ENCODE results near the gene NCAM1. TPM values are rescaled to one million over a fixed set of nuclear protein-coding genes. Genes with fewer than 3 reads are reported as not detected.
"Not testable (repeated sequence)": the region's sequence is repeated elsewhere in the genome, so short reads cannot be mapped to it uniquely, and the experiment has no call there.

The NCAM1 gene
- total RNA-seq, 1 donor from 2014 or later, result 0.90 TPM

GRCh38 chr11:113021111-113021510 lies 59.9 kb downstream of the NCAM1 start:
- DNase-seq (ENCODE audit: low read depth in 2 of 2), result no peak

- no peak for DNase-seq (ENCODE audit: low read depth in 2 of 2)
Observed at GRCh38 chr11:113022262-113022661, 61.0 kb downstream of the NCAM1 start.

- DNase-seq (ENCODE audit: low read depth in 2 of 2), result no peak
Observed at GRCh38 chr11:113023228-113023627, 62.0 kb downstream of the NCAM1 start.

- no peak for DNase-seq (ENCODE audit: low read depth in 2 of 2)
Observed at GRCh38 chr11:113023986-113024385, 62.8 kb downstream of the NCAM1 start.

GRCh38 chr11:113026778-113027177 lies 65.6 kb downstream of the NCAM1 start:
- DNase-seq (ENCODE audit: low read depth in 2 of 2), result no peak

GRCh38 chr11:113034576-113034975 lies 73.4 kb downstream of the NCAM1 start:
- DNase-seq (ENCODE audit: low read depth in 2 of 2), result no peak

GRCh38 chr11:113035708-113036107 lies 74.5 kb downstream of the NCAM1 start:
- DNase-seq (ENCODE audit: low read depth in 2 of 2), result no peak

- DNase-seq (ENCODE audit: low read depth in 2 of 2), result no peak
Observed at GRCh38 chr11:113043698-113044097, 82.5 kb downstream of the NCAM1 start.

GRCh38 chr11:113045146-113045545 lies 83.9 kb downstream of the NCAM1 start:
- no peak for DNase-seq (ENCODE audit: low read depth in 2 of 2)

- no peak for DNase-seq (ENCODE audit: low read depth in 2 of 2)
Observed at GRCh38 chr11:113046866-113047265, 85.6 kb downstream of the NCAM1 start.

- no peak for DNase-seq (ENCODE audit: low read depth in 2 of 2)
Observed at GRCh38 chr11:113048820-113049768, 87.9 kb downstream of the NCAM1 start.

- DNase-seq (ENCODE audit: low read depth in 2 of 2), result not testable (repeated sequence)
Observed at GRCh38 chr11:113053042-113053441, 91.8 kb downstream of the NCAM1 start.

GRCh38 chr11:113057038-113057437 lies 95.8 kb downstream of the NCAM1 start:
- no peak for DNase-seq (ENCODE audit: low read depth in 2 of 2)

- DNase-seq (ENCODE audit: low read depth in 2 of 2), result no peak
Observed at GRCh38 chr11:113059548-113059947, 98.3 kb downstream of the NCAM1 start.

- no peak for DNase-seq (ENCODE audit: low read depth in 2 of 2)
Observed at GRCh38 chr11:113065330-113065729, 104.1 kb downstream of the NCAM1 start.

GRCh38 chr11:113072237-113072858 lies 111.1 kb downstream of the NCAM1 start:
- DNase-seq (ENCODE audit: low read depth in 2 of 2), result no peak

- DNase-seq (ENCODE audit: low read depth in 2 of 2), result no peak
Observed at GRCh38 chr11:113073290-113073953, 112.2 kb downstream of the NCAM1 start.

- no peak for DNase-seq (ENCODE audit: low read depth in 2 of 2)
Observed at GRCh38 chr11:113075586-113076095, 114.4 kb downstream of the NCAM1 start.

GRCh38 chr11:113077379-113077778 lies 116.2 kb downstream of the NCAM1 start:
- DNase-seq (ENCODE audit: low read depth in 2 of 2), result no peak

- no peak for DNase-seq (ENCODE audit: low read depth in 2 of 2)
Observed at GRCh38 chr11:113082341-113082955, 121.2 kb downstream of the NCAM1 start.

- DNase-seq (ENCODE audit: low read depth in 2 of 2), result no peak
Observed at GRCh38 chr11:113083571-113083970, 122.4 kb downstream of the NCAM1 start.

- DNase-seq (ENCODE audit: low read depth in 2 of 2), result no peak
Observed at GRCh38 chr11:113084297-113084696, 123.1 kb downstream of the NCAM1 start.

All from dermis microvascular lymphatic vessel endothelial cell (primary cell).